ENCODE data around the gene BIN2. TPM values are rescaled to one million over a fixed set of nuclear protein-coding genes. Genes with fewer than 3 reads are reported as not detected.

Gene BIN2
- total and polyA plus RNA-seq, 2 experiments from 2014 or later = not detected

- H4K20me1 ChIP-seq (replicated peaks; ENCODE audit: insufficient read depth) = no peaks in the 10 kb centered on the region; the same call in 1 of the 2 replicates
- no peak overlapping the region for H3K4me2 ChIP-seq
- H3K79me2 ChIP-seq (replicated peaks; ENCODE audit: insufficient read depth) = no peaks in the 10 kb centered on the region
- Mint-ChIP-seq H3K36me3 (ENCODE audit: low read depth) (peaks cover 3% of the 10 kb centered on the region; the same call in 2 of the 3 replicates), H3K4me1 (peaks cover 14% of the 10 kb centered on the region), H3K9me3 (no peaks in the 10 kb centered on the region), H3K27ac (no peak overlapping the region), H3K4me3 (no peak overlapping the region), H3K27me3 (ENCODE audit: insufficient read depth, low read depth, poor library complexity) (peaks cover 4% of the 10 kb centered on the region)
- no peak overlapping the region for H3K27ac ChIP-seq (ENCODE audit: low read depth)
- no peaks in the 10 kb centered on the region for H3K4me1 ChIP-seq (ENCODE audit: insufficient read depth)
- no peak for DNase-seq (ENCODE audit: low spot score)
- no peaks in the 10 kb centered on the region for H3K27me3 ChIP-seq (ENCODE audit: insufficient read depth)
- no peak overlapping the region for H2AFZ ChIP-seq
- no peaks in the 10 kb centered on the region for H3K36me3 ChIP-seq (ENCODE audit: insufficient read depth)
- ATAC-seq = no peak
- H3K4me3 ChIP-seq = no peak overlapping the region
- 0 out of 2 replicates have a peak, but pooled peaks cover 2% of the 10 kb centered on the region for H3F3A ChIP-seq (replicated peaks; ENCODE audit: low read depth)
- TF ChIP-seq ZNF114 (CRISPR knock-in tag; IDR thresholded peaks at IDR 0.05) = no peak
- TF ChIP-seq EZH2phosphoT487 (IDR thresholded peaks at IDR 0.05; ENCODE audit: unreplicated experiment) = no peak
- no peak for TF ChIP-seq POLR2AphosphoS5 (IDR thresholded peaks at IDR 0.05; ENCODE audit: low read depth)
- TF ChIP-seq ETS1 (IDR thresholded peaks at IDR 0.05) = no peak
- TF ChIP-seq CREB1 (CRISPR knock-in tag; IDR thresholded peaks at IDR 0.05; ENCODE audit: low read depth) = no peak
- TF ChIP-seq JUNB (IDR thresholded peaks at IDR 0.05; ENCODE audit: unreplicated experiment) = no peak
- TF ChIP-seq ZNF331 (CRISPR knock-in tag; IDR thresholded peaks at IDR 0.05; ENCODE audit: low read depth) = no peak
- no peak for TF ChIP-seq CTCF (conservative IDR thresholded peaks at IDR 0.05; ENCODE audit: low read depth in 2 of 2)
- no peak for TF ChIP-seq STAT1 (IDR thresholded peaks at IDR 0.05; ENCODE audit: unreplicated experiment)
- TF ChIP-seq EZH2 (IDR thresholded peaks at IDR 0.05; ENCODE audit: low read depth, unreplicated experiment) = no peak
- TF ChIP-seq REST (IDR thresholded peaks at IDR 0.05; ENCODE audit: unreplicated experiment) = no peak
- no peak for TF ChIP-seq ZNF462 (CRISPR knock-in tag; IDR thresholded peaks at IDR 0.05)
- TF ChIP-seq NANOG (IDR thresholded peaks at IDR 0.05; ENCODE audit: borderline replicate concordance) = no peak
- no peaks in the 10 kb centered on the region for H3K9me2 ChIP-seq (ENCODE audit: insufficient read depth)
Observed at GRCh38 chr12:51365276-51365675, 41.3 kb upstream of the BIN2 start.

Data from GM23338 (cell line).